ENCODE measurements around the gene LRMDA.
"Not testable (repeated sequence)": the region's sequence is repeated elsewhere in the genome, so short reads cannot be mapped to it uniquely, and the experiment has no call there.

LRMDA gene

DNA sequence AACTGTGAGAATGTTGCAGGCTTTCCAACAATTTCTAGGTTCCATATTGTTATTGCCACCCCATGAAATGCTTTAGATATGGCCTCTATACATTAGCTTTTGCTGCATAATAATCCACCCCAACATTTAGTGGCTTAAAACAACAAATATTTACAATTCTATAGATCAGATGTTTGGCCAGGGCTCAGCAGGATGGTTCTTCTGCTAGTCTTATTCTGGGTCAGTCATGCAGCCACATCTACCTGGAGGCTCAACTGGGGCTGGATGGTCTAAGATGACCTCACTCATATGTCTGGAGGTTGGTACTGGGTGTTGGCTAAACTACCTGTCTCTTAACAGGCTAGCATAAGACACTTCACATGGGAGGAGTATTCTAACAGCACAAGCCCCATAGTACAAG lies 607.3 kb downstream of the LRMDA start:
- DNase-seq = no peak

DNA sequence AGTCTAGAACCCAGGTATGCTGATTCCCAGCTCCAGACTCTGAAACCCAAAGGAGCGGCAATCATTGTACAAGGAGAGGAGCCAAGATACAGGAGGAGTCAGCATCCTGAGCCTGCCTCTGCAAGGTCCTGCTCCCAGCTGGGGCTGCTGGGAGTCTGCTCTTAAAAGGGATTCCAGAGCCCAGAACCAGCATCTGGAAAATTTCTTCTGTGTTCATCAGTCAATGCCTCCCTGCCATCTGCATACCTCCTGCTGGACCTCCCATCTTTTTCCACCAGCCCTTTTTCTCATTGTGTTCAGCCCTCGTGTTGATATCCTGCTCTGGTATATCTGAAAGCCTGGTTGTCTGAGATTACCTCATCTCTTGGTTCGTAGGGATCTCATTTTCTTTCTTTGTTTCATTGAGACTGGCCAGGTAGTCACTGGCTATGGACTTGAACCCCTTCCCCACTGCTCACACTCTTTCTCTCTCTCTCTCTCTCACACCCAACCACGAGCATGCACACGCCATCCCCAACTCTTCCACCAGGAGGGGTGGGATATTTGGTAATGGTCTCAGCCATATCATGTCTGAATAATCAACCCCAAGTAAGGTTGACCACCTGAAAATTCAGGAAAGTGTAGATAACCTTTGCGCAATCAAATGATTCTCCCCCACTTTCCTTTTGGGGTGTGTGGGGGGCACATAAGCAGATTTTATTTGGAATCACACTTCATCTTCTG lies 608.8 kb downstream of the LRMDA start:
- DNase-seq = no peak

DNA sequence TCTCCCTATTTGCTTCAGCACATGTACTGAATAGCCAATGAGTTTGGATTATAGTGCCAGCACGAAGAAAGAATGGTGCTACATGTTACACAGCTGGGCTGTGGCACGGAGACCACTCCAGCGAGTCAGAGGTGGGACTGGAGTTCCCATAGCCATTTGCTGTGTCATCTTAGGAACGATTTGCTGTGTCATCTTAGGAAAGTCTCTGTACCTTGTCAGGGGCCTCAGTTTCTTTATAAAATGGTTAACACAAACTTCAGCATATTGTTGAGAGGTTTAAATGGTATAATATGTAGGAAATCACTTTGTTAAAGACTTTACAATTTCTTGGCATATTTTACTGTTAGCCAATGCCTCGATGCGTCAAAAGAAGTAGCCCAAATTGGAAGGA lies 609.4 kb downstream of the LRMDA start:
- no peak for DNase-seq

DNA sequence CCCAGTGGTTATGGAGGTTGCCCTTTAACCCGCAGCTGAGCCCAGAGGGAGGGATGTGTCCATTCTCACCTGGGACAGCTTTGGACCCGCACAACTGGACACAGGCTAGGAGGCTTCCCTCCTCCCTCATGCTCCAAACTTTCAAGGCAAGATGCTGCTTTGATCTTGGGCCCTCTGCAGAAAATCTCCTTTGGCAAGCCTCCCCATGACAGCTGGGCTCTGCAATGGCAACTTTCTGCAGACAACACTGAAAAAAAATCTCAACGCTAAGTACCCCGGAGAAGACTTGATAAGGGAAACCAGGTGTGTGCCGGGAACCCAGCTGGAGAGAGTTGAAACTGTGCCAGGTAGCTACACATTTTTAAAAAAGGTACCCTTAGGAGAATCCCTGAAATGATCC lies 610.1 kb downstream of the LRMDA start:
- DNase-seq = no peak

DNA sequence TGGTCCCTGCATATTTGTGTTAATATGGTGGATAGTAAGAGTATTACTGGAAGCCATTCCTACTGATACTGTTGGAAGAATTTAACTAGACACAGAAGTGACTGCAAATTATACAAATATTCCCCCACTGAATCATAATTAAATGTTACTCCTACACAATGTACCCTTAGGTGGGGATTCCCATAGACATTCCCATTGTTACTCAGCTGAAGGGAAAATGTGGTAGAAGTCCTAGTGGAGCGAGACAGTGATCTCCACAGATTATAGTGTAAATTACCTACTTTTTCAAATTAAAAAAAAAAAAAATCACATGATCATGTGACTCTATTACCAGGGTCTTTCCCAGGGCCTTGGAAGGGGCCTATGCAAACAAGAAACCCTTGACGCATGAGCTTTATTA lies 611.8 kb downstream of the LRMDA start:
- DNase-seq = no peak

DNA sequence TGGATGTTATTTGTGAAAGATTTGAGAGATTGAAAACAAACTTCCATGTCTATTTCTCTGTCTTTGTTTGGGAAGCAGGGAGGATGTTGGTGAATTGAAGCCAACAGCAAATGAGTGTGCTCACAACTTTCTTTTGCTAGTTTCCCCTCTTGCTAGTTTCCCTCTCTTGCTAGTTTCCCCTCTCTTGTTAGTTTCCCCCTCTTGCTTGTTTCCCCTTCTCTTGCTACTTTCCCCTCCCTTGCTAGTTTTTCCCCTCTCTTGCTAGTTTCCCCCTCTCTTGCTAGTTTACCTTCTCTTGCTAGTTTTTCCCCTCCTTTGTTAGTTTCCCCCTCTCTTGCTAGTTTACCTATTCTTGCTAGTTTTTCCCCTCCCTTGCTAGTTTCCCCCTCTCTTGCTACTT lies 613.3 kb downstream of the LRMDA start:
- no peak for DNase-seq

DNA sequence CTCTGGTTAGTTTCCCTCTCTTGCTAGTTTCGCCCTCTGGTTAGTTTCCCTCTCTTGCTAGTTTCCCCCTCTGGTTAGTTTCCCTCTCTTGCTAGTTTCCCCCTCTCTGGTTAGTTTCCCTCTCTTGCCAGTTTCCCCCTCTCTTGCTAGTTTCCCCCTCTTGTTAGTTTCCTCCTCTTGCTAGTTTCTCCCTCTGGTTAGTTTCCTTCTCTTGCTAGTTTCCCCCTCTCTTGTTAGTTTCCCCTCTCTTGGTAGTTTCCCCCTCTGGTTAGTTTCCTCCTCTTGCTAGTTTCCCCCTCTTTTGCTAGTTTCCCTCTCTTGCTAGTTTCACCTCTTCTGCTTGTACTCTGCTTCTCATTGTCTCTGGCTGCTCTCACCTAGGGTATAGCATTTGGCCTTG lies 613.8 kb downstream of the LRMDA start:
- DNase-seq = no peak

DNA sequence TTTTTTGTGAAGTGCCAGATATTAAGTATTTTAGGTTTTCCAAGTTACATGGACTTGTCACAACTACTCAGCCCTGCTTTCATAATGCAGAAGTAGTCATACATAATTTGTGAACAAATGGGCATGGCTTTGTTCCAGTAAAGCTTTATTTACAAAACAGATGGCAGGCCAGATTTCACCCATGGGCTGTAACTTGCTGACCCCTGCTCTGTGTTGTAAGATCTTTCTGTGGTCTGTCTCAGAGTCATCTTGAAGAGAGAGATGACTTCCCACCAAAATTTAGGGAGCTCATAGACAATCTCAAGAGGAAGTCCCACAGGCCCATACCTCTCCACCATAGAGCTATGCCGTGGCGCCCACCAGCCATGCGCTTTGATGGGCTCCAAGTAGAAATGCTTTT lies 616.1 kb downstream of the LRMDA start:
- no peak for DNase-seq

DNA sequence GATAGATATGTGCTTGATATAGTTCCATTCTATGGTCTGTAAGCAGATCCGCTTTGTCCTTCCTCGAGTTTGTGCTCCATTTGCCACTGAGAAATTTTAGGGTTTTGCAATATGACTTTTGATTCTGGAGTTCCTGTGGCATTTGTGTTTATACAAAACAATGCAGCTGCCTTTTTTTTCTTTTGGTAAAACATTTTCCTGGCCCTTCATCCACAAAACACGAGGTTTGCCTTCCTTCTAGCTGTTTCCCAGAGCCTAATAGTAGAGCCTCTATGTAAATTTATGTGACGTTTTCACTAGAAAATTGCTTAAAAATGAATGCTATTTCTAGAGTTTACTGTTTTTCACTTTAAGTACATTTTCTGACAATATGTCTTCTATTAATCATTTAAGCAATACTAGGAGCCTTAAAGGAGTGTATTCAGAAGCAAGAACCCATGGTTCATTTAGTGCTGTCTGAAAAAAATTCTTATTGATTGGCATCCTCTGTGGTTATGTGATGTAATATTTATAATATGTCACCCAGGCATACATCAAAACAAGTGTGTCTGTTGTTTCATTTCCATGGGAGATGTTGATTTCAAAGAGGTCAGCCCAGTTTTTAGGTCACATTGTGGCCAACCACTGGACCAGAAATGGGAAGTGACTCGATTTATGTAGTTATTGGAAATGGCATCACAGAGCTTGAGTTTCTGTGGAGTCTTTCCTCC lies 618.3 kb downstream of the LRMDA start:
- DNase-seq = no peak

DNA sequence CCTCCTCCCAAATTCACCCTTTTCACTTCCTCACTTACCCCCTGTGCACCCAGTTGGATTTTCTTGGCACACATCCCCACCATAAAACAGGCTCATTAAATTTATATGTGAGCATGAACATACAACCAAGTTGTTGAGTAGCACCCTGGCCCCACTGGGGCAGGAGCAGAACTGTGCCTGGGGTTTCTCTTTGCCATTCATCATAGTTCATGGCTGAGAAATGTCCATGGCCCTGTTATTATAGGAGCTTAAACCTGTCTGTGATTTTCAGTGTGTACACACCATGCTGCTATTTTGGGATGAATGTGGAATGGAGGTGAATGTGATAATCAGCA lies 618.8 kb downstream of the LRMDA start:
- no peak for DNase-seq

DNA sequence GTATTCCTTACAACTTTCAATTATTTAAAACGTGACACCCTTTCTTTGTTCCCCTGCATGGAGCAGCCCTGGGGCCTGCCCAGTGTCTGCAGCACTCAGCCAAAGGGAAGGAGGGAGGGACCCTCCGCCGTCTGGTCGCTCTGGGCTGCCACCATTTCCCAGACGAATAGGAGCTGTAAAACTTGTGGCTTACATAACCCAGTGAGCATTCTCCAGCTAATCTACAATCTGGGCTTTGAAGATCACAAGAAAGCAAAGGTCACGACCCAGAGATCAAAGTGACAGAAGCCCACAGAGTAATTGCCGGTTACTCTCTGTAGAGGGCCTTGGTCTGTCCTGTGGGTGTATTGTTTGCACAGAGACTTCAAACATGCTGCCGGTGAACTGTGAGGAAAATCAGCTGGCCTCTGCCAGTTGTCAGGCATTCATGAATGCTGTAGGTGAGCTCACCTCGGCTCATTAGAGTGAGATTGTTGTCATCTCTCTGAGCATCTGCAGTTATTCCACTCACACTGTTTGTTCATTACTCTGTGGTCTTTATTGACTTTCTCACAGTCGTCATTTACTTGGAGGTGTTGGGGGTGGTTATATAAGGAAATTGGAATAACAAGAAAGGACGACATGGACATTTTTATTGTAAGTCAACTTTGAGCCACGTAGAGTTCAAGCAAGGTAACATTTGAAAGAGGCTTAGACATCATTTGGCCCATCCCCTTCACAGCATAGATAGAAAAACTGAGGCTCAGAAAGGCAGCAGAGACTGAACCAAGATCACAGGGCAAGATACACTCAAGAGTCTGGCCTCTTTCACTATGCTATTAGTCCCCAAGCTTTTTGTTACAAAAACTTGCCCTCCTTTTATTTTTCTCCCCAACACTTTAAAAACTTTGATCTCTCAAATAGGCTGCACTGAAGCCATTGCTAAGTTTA lies 619.8 kb downstream of the LRMDA start:
- no peak for DNase-seq

DNA sequence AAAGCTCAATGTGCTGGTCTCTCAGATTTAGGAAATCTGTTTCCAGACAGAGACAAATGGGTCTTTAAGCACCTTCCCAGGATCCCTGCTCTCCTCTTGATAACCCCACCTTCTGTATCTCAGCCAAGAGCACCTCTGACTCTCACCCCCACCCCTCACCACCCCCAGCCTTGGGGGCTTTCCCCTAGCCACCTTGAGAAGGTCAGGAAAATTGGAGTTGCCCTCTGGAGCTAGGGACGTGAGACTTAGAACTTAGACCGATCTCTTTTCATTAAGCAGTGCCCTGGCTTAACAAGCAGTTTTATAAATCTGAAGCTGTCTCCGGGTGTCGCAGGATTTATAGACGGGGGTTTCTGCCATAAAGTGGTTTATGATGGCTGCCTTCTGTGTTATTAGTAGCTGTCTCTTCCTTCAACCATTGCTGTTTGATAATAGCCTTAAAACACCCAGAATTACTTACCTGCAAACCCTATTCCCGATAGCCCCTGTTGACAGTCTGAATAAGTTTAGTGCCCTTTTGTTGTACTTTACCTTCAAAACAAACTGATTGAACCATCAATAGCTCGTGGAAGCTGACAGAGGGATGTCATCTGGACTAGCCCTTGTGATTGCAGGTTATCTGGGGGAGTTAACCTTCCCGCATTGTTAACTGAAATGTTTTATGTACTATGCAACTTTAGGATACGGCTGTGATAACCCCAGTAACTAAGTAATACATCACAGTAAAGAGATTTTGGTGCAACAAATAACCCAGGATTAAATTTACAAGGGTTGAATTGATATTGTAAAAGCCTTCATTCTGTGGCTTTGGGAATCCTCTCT lies 621.5 kb downstream of the LRMDA start:
- no peak for DNase-seq

DNA sequence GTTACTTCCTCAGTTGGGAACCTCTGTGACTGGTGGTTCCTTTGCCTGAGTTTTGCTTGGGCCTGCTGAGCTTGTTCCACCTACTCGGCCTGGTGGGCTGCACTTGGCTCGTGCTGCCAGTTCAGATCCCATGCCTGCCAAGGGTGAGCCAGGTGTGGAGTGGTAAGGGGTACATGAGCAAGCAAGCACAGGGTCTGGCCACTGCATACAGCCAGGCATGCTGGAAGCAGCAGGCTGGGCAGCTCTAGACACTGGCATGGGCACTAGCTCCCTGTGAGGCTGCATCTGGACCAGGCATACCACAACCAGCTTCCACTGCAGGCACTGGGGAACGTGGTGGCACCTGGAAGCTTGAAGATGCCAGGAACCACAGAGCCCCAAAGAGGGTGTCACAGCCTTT lies 624.0 kb downstream of the LRMDA start:
- DNase-seq = no peak

DNA sequence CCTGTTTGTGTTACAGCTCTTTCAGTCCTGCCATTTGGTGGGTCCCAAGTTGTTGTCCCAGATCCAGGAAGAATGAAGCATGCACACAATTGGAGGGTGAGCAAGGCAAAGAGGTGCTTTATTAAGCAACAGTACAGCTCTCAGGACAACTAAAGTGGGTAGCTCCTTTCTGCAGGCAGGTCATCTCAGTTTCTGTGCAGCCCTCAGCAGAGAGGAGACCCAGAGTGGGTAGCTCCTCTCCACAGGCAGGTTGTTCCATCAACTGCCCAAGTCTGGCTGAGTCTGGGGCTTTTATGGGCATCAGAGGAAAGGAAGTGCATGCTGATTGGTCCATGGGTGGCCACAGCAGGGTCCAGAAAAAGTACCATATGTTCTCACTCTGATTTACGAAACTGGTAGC lies 624.5 kb downstream of the LRMDA start:
- DNase-seq = no peak

DNA sequence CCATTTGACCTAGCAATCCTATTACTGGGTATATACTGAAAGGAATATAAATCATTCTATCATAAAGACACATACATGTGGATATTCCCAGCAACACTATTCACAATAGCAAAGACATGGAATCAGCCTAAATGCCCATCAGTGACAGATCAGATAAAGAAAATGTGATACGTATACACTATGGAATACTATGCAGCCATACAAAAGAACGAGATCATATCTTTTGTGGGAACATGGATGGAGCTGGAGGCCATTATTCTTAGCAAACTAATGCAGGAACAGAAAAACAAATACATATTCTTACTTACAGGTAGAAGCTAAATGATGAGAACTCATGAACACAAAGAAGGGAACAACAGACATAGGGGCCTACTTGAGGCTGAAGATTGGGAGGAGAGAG lies 629.6 kb downstream of the LRMDA start:
- DNase-seq = not testable (repeated sequence)

DNA sequence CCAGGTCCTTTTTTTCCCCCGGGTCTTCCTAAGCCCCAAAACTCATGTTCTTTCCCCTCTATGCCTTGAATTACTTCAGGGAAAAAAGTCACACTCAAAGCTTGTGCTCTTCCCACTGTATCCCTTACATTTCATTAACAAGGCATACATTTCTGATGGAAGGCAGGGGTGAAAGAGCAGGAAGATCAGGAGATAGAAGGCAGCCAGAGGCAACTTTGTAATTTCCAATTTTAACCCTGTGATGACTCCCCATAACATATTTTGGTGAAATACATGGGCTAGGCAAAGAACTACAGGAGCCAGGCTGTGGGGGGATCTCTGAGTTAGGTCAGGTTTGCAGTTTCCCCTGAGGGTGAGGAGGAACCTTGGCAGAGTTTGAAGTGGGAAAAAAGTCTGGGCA lies 635.0 kb downstream of the LRMDA start:
- no peak for DNase-seq

DNA sequence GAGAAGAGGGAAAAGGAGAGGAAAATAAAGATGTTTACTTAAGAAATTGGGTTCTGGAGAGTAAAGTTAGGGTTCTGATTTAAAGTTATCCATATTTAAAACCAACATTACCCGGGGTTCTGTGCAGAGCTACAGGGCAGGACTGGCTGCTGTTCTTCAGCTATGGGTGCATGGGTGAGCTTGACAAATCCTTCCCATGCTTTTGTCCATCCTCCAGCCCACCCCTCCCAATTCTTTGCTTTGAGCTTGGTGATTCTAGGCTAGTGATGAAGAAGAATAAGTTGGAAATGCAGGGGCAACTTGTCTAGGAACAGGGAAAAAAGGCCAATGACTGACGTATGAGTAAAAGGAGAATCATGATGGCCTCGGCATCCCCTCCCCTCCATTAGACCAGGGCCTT lies 636.0 kb downstream of the LRMDA start:
- no peak for DNase-seq

DNA sequence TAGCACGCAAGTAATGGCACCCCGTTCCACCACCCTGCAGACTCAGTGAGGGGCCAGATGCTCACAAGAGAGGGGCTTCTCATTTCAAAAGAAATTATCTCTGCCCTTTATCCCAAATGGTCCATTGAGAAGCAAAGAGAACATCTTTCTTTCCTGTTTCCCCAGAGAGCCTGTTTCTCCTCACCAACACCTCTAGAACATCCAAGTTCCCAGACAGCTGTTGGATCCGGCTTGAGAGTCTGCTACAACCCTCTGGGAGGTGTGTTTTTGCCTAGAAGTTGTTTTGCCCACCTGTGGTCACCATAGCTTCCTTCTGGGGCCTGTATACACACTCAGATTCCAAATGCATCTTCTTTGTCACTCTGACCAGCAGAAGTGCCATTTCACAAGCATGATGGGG lies 637.4 kb downstream of the LRMDA start:
- no peak for DNase-seq

DNA sequence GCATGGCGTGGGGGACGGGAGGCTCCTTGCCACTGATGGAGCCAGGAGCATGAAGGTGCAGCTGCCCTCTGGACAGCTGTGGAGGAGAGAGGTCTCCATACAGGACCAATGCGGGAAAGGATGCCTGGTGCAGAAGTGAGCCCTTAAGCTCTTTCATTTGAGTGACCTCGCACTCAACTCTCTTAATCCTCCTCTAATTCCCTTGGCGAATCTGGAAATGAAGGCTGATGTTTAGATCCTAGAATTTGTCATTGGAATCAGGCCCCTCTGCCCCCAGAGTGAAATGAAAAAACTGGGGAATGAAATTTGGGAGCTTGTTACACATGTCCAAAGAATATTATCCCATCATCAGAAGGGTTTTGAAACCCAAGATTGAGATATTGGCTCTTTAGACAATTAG lies 639.5 kb downstream of the LRMDA start:
- DNase-seq = no peak

DNA sequence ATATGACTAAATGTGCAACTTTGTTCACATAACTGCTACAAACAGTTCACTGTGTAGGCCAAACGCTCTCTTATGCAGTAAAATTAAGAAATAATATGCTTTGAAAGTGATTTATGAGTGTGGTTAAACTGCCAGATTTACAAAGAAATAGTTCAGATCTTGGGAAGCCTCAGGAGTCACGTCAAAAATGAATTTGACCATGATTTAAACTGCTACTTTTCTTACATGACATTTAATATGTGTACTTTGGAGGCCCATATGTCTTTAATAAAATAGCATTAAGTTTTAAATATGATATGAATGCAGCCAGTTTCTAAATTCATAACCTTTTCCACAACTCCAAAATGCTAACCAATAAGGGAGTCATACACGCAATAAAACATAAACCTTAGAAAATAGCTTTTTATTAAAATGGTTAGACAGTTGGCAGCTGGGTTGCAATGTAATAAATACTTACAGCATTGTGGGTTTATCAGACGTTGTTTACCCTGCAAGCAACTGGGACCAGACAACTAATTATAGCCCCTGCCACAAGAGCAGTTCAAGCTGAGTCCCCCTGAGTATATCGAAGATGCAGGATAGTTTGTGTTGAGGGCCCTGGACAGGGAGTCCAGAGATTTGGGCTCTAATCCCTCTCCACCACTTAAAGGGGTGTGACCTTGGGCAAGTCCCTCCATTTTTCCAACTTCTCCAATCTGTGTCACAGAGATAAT lies 640.4 kb downstream of the LRMDA start:
- DNase-seq = no peak

DNA sequence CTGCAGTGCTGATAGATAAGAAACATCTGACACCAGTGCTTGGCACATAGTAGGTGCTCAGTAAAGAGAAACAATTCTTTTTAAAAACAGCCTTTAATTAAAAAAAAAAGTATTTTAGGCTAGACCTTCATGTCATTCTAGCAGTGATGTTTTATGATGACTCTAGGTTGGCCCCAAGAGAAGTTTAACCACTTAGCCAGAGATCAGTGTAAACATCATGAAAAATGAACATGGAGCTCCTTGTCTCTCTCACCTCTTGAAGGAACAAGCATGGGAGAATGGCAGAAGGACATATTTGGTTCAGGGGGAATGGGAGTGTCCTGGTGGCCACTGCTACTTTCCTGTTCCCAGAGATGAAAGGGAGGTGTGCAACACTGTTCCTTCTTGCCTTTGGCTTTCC lies 641.0 kb downstream of the LRMDA start:
- no peak for DNase-seq

DNA sequence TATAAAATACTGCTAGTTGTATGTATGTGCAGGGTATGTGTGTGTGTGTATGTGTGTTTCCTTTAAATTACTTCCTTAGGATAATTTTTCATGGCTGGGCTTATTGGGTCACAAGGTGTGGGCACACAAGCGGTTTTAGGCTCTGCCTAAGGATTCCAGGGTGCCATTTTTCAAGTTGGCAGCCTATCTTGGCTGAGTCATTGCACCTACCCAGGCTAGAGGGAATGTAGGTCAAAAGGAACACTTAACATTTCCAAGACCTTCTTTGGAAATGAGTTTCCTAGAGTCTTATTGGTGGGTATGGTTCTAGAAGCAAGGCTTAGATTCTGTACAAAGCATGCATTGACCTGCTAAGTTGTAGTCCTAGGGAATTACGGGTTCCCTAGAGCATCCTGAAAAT lies 642.1 kb downstream of the LRMDA start:
- DNase-seq = no peak
